Suprapubic skin (tissue), 4 donors: ENCODE results near the gene SYF2.

Experiments
- EP300 ChIP-seq: sonication (generic); formaldehyde crosslinking; IDR thresholded peaks from one replicate; pipeline ENCODE4 v1.6.1; 2017; ENCODE audit warnings: antibody characterized with exemption
- POLR2A ChIP-seq, 2 donors: fragments of 450-650 bp; IDR thresholded peaks; one replicate each; pipeline ENCODE4 v1.6.1; 2017; ENCODE audit warnings: antibody characterized with exemption in 2 of 2, mild to moderate bottlenecking in 2 of 2, moderate library complexity in 2 of 2
- POLR2AphosphoS5 ChIP-seq, 3 donors: sonication (generic); formaldehyde crosslinking; IDR thresholded peaks; one replicate each; pipeline ENCODE4 v1.6.1; 2017; ENCODE audit warnings: antibody characterized with exemption in 3 of 3
- TF ChIP-seq, protein P1 (sequence below), 2 donors: fragments of 200-600 bp in 1 of 2; fragments of 450-650 bp in 1 of 2; sonication (generic) in 1 of 2; IDR thresholded peaks; one replicate each; pipeline ENCODE4 v1.5.1; 2016 to 2019; ENCODE audit warnings: antibody characterized with exemption in 2 of 2, mild to moderate bottlenecking in 1 of 2, moderate library complexity in 1 of 2

DNA sequence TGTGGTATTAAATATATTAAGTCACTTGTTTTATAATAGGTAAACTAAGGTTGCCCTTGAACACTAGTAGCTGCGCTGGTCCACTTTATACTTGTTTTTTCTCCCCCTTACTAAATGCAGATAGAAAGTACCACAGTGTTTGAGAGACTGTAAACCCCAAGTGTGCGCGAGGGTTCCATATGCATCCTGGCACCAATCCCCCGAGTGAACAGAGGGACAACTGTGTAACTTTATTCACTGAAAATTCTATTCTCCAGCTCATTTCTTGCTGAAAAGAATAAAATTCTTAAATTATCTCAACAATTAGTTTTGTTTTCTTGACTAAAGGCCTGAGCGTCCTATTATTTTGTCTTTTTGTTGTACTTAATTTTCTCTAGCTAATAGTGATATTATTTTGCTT, 13.1 kb upstream of the SYF2 start:
- TF ChIP-seq, protein P1, sequence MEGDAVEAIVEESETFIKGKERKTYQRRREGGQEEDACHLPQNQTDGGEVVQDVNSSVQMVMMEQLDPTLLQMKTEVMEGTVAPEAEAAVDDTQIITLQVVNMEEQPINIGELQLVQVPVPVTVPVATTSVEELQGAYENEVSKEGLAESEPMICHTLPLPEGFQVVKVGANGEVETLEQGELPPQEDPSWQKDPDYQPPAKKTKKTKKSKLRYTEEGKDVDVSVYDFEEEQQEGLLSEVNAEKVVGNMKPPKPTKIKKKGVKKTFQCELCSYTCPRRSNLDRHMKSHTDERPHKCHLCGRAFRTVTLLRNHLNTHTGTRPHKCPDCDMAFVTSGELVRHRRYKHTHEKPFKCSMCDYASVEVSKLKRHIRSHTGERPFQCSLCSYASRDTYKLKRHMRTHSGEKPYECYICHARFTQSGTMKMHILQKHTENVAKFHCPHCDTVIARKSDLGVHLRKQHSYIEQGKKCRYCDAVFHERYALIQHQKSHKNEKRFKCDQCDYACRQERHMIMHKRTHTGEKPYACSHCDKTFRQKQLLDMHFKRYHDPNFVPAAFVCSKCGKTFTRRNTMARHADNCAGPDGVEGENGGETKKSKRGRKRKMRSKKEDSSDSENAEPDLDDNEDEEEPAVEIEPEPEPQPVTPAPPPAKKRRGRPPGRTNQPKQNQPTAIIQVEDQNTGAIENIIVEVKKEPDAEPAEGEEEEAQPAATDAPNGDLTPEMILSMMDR (IDR thresholded peaks at IDR 0.05): no peak
- no peak for TF ChIP-seq EP300
- TF ChIP-seq POLR2A (IDR thresholded peaks at IDR 0.05): no peak
- TF ChIP-seq POLR2AphosphoS5 (IDR thresholded peaks at IDR 0.05): no peak
